WTC11 (cell line): ENCODE results near the gene MPI. TPM values are rescaled to one million over a fixed set of nuclear protein-coding genes. Genes with fewer than 3 reads are reported as not detected.

ENCODE experiments used
- ATAC-seq: fragments of 200-7000 bp; cut with Tn5 transposase; 2 replicates; pipeline ENCODE4 v1.10.0; 2021; ENCODE audit warnings: mild to moderate bottlenecking, moderate library complexity
- CTCF ChIA-PET: fragments of 300-600 bp; sonication (Branson Sonifier 250); formaldehyde crosslinking; loops from one replicate; lab custom pipeline; 2021; ENCODE audit warnings: antibody characterized with exemption; lab: Charles Lee
- POLR2A ChIA-PET: fragments of 350-600 bp; sonication (Branson Sonifier 250); formaldehyde crosslinking; loops from one replicate; lab custom pipeline; 2021; ENCODE audit warnings: antibody characterized with exemption; lab: Charles Lee
- DNase-seq: peaks from one replicate; pipeline ENCODE4 v3.0.0; 2021; ENCODE audit warnings: low spot score
- H3K27ac Mint-ChIP-seq: 2 replicates; pipeline ENCODE4 v1.8.0; 2021; ENCODE audit warnings: mixed read lengths
- H3K27me3 Mint-ChIP-seq: 2 replicates; pipeline ENCODE4 v1.8.0; 2021; ENCODE audit warnings: low read depth, mild to moderate bottlenecking, moderate library complexity, mixed read lengths
- H3K36me3 Mint-ChIP-seq: 2 replicates; pipeline ENCODE4 v1.8.0; 2021; ENCODE audit warnings: mixed read lengths
- H3K4me1 Mint-ChIP-seq: 2 replicates; pipeline ENCODE4 v1.8.0; 2022; ENCODE audit warnings: mixed read lengths
- H3K4me3 Mint-ChIP-seq: 2 replicates; pipeline ENCODE4 v1.8.0; 2021; ENCODE audit warnings: mild to moderate bottlenecking, moderate library complexity, mixed read lengths
- H3K9me3 Mint-ChIP-seq: 2 replicates; pipeline ENCODE4 v1.8.0; 2021; ENCODE audit warnings: mixed read lengths
- FOXP1 ChIP-seq: sonication (generic); formaldehyde crosslinking; IDR thresholded peaks from 2 replicates; pipeline ENCODE4 v1.8.0; 2022; ENCODE audit warnings: missing genetic modification reagents, mild to moderate bottlenecking, moderate library complexity, borderline replicate concordance
- SP1 ChIP-seq: sonication (generic); formaldehyde crosslinking; conservative IDR thresholded peaks from 2 replicates; pipeline ENCODE4 v1.8.1; 2022; ENCODE audit warnings: missing genetic modification reagents
- microRNA-seq: library from miRNA; unstranded; fragments of <30 nt; microRNA quantifications from one replicate; pipeline ENCODE4 v1.2.0, GENCODE V29; 2022; ENCODE audit warnings: borderline number of aligned reads
- total RNA-seq: library from RNA; stranded (reverse); gene quantifications from 3 replicates; pipeline ENCODE4 v1.2.3, GENCODE V29; 2021

Gene MPI
- total RNA-seq, 1 experiment from 2014 or later = 36.3 TPM

DNA sequence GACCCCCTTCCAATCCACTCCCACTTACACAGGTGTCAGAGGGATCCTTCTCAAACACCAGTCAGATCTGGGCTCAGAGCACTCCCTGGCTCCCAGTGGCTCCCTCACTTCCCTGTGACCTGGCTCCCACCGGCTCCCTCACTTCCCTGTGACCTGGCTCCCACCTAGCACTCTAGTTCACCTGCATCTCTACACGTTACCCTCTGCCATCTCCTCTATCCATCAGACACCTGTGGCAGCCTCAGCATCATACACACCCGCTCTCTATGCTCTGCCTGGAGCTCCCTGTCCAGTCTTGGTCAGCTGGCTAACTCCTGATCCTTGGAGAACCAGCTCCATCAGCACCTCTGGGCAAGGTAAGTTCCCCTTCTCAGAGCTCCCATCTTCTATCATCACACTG is 61.2 kb downstream of the MPI start:
- CTCF ChIA-PET = interaction anchor here (0.5 to 3.5 kb wide), 50 partner anchors 8 to 735 kb away, joined by 3 to 43 read pairs (median 4); partner anchors contain the start of genes COX5A, CPLX3, FAM219B and LMAN1L
- peak overlapping the region; percentile 35 for H3K27ac Mint-ChIP-seq
- TF ChIP-seq SP1 (CRISPR knock-in tag) (no peak), FOXP1 (peak; percentile 41; the same call in 1 of the 2 replicates)
- TF ChIP-seq, all 79 proteins: peak for 1
- peak; percentile 6 for ATAC-seq
- peaks cover 41% of the 10 kb centered on the region for H3K4me1 Mint-ChIP-seq
- no peak for DNase-seq
- no peaks in the 10 kb centered on the region for H3K9me3 Mint-ChIP-seq
- no peaks in the 10 kb centered on the region for H3K36me3 Mint-ChIP-seq
- POLR2A ChIA-PET = interaction anchor here (1.0 kb wide), 2 partner anchors 8 to 13 kb away, joined by 3 to 4 read pairs; partner anchors contain the start of gene COX5A
- peaks cover 12% of the 10 kb centered on the region for H3K27me3 Mint-ChIP-seq
- H3K4me3 Mint-ChIP-seq = no peak overlapping the region; the same call in 1 of the 2 replicates

Small RNA genes within 50 kb of the gene (microRNA-seq; reads per million reads assigned to microRNA genes)
- gene MIR6882 = 1.4 reads per million

Other genes starting within 250 kb of the MPI start
- gene EDC3, start 194.0 kb upstream of the MPI start, total RNA-seq = 45.6 to 54.7 TPM (median 50.6 TPM) in 3 replicates
- gene CYP1A1, start 164.5 kb upstream of the MPI start, total RNA-seq = 0.21 to 0.26 TPM (median 0.23 TPM) in 3 replicates
- 0.07 TPM in 1 of 3 replicates, not detected in the others for gene CYP1A2, start 141.2 kb upstream of the MPI start, total RNA-seq
- 55.1 to 55.9 TPM (median 55.3 TPM) in 3 replicates for gene CSK, start 108.0 kb upstream of the MPI start, total RNA-seq
- not detected in 3 replicates for gene LMAN1L, start 77.2 kb upstream of the MPI start, total RNA-seq
- 0.09 to 0.21 TPM (median 0.09 TPM) in 3 replicates for gene CPLX3, start 63.4 kb upstream of the MPI start, total RNA-seq
- 34.4 to 38.9 TPM (median 37.4 TPM) in 3 replicates for gene ULK3, start 46.9 kb upstream of the MPI start, total RNA-seq
- 38.0 to 47.0 TPM (median 39.0 TPM) in 3 replicates for gene SCAMP2, start 16.7 kb upstream of the MPI start, total RNA-seq
- 67.3 to 99.6 TPM (median 87.8 TPM) in 3 replicates for gene FAM219B, start 16.8 kb downstream of the MPI start, total RNA-seq
- gene COX5A, start 48.0 kb downstream of the MPI start, total RNA-seq = 336 to 355 TPM (median 354 TPM) in 3 replicates
- 28.3 to 31.3 TPM (median 29.0 TPM) in 3 replicates for gene RPP25, start 66.7 kb downstream of the MPI start, total RNA-seq
- 65.7 to 70.1 TPM (median 67.0 TPM) in 3 replicates for gene SCAMP5, start 105.5 kb downstream of the MPI start, total RNA-seq
- gene PPCDC, start 133.5 kb downstream of the MPI start, total RNA-seq = 25.7 to 30.1 TPM (median 27.8 TPM) in 3 replicates